ENCODE results near the gene NR6A1. TPM values are rescaled to one million over a fixed set of nuclear protein-coding genes. Genes with fewer than 3 reads are reported as not detected.

The NR6A1 gene
- total RNA-seq, 1 donor from 2014 or later: 0.81 TPM

DNA sequence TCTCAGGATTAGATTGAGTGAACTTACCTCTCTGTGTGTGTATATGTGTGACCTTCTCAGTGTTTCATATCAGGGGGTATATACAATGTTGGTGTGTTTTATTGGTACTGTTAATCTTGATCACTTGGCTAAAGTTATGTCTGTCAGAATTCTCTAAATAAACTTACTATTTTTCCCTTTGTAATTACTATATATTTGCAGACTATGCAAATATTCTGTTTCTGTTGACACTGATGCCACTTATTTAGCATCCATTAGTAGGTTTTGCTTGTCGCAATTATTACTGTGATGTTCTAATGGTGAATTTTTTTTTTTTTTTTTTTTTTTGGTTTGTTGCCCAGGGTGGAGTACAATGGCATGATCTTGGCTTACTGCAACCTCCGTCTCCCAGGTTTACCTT, 221.0 kb downstream of the NR6A1 start:
- intact Hi-C loops (cut with micrococcal nuclease): no loop called here

DNA sequence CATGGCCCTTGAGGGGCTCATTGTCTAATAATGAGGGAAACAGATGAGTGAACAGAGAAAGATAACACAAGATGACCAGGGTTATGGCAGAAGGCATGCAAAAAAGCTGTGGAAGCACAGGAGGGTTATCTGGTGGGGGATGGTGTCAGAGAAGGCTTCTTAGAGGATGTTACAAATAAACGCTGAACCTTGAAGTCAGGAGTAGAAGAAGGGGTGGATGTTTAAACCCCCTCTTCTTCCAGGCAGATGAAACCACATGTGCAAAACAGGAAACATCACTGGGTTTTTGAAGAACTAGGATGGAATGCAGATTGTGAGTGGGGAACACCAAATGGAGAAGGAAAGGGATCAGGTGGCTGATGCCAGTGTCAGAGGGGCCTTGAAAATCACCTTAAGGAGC, 222.1 kb downstream of the NR6A1 start:
- intact Hi-C loops (cut with micrococcal nuclease): no loop called here

DNA sequence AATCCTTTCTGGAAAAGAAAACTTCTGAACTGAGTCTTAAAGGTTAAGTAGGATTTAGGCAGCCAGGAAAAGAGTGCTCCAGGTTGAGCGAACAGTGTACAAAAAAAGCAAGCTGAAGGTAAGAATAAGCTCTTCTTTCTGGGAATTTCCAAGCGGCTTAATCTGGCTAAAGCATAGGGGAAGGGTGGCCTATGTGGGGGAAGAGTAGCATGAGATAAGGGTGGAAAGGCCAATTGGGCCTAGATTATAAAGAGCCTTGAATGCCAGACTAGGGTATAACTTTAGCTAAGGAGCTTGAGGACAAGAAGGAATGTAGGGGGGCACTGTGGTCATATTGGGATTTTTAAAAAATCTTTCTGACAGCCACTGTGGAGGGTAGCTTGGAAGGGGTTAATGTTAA, 226.6 kb downstream of the NR6A1 start:
- intact Hi-C loops (cut with micrococcal nuclease): no loop called here

DNA sequence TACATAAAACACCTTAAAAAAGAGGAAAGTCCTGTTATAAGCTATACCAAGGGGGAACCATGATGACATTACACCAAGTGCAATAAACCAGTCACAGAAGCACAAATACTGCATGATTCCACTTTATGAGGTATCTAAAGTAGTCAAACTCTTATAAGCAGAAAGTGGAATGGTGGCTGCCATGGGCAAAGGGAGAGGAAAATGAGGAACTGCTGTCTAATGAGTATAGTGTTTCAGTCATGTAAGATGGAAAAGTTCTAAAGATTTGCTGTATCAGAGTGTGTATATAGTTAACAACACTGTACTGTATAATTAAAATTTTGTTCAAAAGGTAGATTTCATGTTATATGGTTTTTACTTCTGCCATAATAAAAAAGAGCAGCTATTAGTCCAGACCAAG, 229.3 kb downstream of the NR6A1 start:
- intact Hi-C loops (cut with micrococcal nuclease): no loop called here

DNA sequence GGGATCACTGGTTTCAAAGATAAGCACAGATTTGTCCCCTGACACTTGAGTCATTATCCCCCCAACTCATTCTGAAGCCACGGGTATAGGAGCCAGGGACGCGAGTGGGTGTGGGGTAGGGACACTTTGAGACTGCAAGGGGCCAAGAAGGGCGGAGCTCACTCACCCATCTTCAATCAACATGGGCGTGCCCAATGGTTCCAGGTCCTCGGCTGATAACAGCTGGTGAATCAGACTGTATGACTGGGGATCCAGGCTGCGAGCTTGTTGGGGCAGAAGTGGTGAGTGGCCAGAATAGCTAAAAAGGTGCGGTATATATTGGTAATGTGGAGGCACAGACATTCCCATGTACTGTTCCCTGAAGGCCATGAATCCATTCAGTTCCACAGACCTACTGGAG, 233.2 kb downstream of the NR6A1 start:
- intact Hi-C loops (cut with micrococcal nuclease): loop anchor here (2.0 kb wide), 1 partner anchor 411 kb away; no protein-coding TSS in a partner anchor

DNA sequence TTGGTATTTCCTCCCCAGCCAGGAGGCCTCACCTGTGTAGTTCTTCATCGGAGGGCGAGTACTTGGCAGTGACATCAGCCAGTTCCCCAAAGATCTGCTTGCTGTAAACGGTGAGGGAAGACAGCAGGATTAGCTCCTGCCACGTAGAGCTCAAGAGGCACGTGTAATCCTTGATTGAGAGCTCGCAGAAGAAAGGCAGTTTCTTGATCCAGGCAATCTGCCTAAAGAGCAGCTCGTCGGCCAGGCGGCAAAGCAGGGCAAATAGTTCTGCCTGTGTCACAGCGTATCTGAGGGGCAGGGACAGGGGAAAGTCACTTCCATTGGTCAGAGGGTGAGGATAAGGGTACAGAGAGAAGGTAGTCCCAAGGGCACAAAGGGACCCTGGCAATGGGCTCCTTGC, 235.3 kb downstream of the NR6A1 start:
- intact Hi-C loops (cut with micrococcal nuclease): loop anchor here (1.0 to 2.0 kb wide), 2 partner anchors 117 to 409 kb away; no protein-coding TSS in a partner anchor

DNA sequence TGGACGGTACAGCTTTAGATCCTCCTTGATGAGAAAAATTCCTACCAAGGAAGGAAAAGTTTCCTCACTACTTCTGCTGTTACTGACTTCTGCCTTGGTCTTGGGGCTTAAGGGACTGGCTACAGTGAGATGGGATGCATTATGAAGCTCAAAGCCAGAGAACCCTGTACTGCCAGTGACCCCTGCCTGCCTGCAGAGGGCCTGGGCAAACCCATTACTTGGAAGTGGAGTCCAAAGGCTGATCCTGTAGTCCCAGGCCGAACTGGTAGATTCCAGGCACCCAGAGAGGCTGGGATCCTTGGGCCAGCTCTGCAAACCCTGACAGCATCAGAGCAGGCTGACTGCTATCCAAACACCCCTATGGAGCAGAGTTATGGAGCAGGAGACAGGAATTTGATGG, 238.2 kb downstream of the NR6A1 start:
- intact Hi-C loops (cut with micrococcal nuclease): no loop called here

DNA sequence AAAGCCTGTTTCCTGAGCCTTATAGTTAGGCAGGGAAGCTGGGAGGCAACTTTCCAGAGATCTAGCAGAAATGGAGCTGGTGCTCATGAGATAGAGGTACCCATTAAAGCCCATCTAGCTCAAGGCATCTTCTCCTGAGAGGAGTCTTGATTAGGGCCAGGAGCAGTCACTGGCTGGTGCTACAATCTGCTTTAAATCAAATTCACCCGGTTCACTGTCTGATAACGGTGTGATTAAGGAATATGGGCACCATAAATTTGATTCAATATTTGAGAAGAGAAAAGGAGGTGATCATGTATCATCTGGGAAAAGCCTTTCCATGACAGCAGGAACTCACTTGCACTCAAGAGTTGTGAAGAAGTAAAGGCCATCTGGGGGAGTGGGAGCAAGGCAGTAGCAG, 240.0 kb downstream of the NR6A1 start:
- intact Hi-C loops (cut with micrococcal nuclease): no loop called here

DNA sequence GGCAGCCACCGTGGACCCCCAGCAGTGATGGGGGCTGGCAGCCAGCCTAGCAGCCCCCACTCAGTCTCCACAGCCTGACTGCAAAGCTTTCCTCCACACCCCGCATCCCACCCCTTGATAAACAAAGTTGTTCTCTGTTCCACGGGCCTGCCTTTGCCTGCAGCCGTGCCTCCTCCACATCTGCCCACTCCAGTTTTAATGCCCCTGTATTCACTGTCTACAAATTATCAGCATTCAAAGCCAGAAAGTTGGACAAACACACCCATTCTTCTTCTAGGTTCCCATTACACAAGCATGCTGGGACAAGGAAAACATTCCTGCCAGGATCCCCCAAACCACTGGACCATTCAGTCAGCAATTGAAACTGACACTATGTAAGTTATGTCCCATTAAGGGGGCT, 240.9 kb downstream of the NR6A1 start:
- intact Hi-C loops (cut with micrococcal nuclease): no loop called here

DNA sequence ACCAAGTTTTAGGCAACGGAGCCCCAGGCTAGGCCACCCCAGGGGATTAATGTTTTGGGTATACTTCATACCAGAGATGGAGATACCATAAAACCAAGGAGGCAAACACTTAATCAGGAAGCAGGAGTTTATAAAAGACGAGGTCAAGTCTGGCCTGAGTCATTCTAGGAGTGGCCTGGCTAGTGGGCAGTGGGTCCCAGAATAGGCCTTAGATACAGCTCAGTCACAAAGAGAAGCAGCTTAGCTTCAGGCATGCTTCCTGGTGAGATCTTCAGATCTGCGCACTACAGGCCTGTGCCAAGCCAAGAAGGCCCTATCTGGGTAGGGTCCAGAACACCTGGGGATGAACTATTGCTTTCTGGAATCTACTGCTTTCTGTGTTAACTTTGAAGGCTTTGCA, 243.3 kb downstream of the NR6A1 start:
- intact Hi-C loops (cut with micrococcal nuclease): no loop called here

DNA sequence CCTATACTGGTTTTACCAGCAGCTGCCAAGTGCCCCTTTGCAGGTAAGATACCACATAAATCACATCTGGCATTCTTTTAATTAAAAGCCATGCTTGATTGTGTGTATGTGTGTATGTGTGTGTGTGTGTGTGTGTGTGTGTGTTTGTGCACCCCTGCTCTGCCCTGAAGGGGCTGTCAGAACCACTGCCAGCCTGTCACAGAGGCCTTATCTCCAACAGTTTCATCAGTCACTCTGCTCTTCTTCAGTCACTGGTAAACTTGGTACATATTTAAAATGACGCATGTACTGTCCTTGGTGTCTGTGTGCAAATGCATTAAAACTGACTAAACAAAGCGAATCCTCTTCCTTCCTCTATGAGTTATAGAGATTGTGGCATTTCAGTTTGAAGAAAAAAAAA, 244.9 kb downstream of the NR6A1 start:
- intact Hi-C loops (cut with micrococcal nuclease): no loop called here

DNA sequence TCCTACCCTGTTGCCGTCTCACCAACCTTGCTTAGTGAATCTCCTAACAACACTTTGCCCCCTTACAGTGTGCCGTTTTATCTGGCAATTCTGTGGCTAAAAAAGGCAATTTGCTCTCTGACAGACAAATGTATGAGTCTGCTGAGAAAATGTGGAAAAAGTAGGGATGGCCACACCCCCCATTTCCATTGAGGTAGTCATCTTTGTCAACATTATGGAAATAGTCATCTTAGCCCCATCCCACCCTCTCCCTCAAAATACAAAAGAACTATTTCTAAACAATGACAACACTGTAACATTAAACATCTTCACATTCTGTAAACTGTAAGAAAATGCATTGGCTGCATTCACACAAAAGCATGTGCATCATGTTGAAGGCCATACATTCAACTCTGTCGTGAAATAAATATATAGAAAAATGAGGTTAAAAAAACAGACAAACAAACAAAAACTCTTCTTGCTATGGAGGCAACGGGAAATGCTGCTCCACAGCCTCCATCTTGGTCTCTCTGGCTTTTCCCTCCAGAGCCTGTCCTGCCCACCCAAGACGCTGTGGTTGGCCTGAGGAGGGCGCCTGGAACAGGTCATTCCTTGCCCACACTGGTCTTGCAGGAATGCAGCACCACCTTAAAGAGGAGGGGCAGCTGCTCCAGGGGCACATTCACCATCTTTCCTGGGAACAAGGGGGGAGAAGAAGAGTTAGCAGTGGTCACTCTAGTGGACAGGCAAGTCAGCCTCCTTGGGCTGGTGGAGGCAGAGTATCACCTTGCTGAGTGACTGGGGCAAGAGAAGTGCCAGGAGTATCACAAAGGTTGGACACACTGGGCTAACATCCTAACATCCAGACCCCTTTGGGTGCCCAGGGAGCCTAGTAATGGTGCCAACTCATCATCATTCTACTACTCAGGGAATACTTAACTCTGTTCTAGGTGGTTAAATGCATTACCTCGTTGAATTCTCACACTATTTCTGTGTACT, 248.7 kb downstream of the NR6A1 start:
- intact Hi-C loops (cut with micrococcal nuclease): no loop called here

DNA sequence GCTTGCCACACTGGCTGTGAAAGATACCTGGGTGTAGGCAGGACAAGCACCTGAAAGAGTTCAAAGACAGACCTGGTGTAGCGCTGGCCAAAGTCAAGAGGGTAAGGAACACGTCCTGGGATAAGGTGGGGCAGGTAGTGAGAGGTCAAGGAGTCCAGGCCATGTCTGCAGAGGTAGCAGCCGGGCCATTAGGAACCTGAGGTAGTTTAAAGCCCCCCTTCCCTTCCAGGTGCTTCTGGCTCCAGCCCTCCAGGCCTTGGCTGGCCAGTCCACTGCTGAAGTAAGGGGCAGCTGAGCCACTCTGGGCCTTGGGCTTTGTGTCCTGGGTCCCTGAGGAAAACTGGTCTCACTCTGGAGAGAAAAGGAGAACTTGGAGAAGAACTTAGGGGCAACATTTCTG, 250.0 kb downstream of the NR6A1 start:
- intact Hi-C loops (cut with micrococcal nuclease): no loop called here

DNA sequence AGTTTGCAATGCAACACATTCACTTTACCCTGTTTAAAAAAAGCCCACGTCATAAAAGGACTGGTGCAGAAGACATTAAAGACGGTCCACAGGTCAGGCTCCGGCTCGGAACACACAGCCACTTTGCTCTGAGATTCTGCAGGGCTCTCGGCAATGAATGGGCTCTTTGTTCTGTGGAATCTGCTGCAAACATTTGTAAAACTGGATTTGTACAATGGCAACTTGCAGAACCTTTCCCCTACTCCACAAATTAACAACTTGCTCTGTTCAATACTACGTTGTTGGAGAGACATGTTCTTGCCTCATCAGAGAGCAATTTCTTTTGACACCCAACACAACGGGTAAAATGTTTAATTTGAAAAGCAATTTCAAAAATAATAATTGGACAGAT, 250.9 kb downstream of the NR6A1 start:
- intact Hi-C loops (cut with micrococcal nuclease): no loop called here

DNA sequence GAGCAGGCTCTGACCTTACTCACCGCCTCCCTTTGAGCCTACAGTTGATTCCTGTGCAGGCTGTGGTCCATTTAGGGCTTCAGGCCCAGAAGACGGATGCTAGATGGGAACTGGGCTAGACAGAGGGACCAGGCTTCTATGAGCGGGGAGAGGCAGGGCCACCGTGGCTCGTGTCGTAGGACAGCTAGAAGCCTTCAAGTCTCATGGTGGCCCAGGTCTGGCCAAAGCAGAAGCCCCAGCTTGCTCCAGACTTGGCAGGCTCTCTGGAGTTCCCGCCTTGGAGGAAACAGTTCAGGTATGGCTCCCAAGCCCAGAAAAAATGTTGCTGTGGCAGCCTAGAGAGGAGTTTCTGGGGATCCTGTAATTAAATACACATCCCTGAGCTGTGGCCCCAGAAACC, 253.0 kb downstream of the NR6A1 start:
- intact Hi-C loops (cut with micrococcal nuclease): no loop called here

DNA sequence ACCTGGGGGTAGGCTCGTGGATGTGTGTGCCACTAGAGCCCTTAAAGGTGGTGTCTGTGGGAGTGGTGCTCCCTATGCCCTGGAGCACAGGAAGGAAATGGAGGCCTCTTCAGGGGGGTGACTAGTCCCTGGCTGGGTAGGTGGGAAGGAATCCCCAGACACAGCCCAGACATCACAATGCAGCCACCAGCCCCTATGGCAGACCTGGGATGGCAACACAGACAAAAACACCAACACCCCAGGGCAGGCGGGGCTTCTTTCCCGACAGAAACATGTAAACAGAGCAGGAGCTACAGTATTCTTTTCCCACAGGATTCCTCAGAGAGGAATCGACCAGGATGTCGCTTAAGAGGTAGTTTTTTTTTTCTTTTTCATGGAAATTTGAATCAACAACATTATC, 253.5 kb downstream of the NR6A1 start:
- intact Hi-C loops (cut with micrococcal nuclease): no loop called here

DNA sequence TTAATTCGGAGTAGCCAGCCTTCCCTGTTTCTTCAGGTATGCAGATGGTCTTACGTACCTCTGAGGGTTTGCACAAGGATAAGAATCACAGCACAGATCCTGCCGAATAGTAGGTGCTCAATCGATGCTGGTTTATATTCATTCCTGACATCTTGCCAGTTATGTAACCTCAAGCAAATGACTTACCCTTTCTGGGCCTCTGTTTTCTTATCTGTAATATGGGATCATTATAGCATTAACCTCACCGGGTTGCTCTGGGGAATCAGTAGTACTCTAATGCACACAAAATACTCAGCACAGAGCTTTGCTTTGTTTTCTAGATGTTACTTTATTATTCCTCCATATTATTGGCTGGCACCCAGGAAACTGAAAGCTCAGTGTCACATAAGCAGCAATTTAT, 256.2 kb downstream of the NR6A1 start:
- intact Hi-C loops (cut with micrococcal nuclease): no loop called here

DNA sequence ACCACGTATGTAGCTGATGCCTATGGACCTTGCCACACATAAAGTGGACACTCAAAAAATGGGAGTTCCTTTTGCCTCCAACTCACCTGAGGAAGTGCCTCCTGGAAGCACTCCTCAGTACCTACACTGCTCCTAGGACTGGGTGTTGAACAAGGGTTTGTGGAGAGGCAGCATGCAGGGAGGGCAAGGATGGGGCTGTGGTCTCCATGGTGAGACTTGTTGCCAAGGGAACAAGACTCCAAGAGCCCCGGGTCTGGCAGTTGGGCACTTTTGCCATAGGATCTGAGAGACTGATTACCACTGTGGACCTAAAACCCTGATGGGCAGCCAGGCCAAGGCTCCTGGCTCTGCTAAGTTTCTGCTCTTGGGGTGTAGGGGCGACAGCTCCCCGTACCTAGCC, 257.0 kb downstream of the NR6A1 start:
- intact Hi-C loops (cut with micrococcal nuclease): no loop called here

DNA sequence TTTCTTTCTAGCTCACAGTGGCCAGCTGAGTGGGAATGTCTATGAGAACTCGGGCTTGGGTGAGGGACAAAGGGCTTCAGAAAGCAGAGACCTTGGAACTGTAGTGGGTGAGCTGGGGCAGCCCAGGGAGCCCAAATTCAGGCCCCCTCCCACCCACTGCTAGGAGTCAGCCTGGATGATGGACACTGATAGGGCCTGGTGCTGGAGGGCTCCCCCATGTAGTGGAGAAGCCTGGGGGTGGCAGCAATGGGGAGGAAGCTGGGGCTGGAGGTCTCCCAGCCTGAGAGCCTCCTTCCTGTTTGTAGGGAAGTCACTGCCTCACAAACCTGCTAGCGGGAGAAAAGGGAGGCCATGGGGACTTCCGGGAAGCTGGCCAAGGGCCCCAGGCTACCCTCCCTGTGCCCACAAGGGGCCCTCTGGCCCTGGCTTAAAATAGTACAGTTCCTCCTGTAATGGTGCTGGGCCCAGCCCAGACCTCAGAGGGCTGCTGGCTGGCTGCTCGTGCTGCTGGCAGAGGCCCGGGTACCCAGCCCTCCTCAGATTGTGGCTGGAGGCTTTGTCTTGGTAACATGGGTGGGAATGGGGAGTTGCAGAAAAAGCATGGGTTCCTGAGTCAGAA, 257.6 kb downstream of the NR6A1 start:
- intact Hi-C loops (cut with micrococcal nuclease): no loop called here

DNA sequence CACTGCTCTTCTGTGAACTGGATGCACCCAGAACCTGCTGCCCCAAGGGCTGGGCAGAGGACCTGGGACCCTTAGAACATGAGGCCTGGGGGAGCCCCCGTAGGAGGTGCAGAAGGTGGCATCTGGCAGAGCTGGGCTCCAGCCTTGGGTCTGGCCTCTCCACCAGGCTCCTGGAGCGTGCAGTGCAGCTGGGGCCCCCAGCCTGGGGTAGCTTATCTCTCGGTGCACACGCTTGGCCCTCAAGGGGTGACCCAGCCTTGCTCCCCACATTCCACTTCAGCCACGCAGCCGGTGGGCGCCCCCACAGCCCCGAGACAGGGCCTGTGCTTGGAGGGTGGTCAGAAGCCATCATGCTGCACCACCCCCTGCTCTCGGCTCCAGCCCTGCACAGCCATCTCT, 258.3 kb downstream of the NR6A1 start:
- intact Hi-C loops (cut with micrococcal nuclease): no loop called here

DNA sequence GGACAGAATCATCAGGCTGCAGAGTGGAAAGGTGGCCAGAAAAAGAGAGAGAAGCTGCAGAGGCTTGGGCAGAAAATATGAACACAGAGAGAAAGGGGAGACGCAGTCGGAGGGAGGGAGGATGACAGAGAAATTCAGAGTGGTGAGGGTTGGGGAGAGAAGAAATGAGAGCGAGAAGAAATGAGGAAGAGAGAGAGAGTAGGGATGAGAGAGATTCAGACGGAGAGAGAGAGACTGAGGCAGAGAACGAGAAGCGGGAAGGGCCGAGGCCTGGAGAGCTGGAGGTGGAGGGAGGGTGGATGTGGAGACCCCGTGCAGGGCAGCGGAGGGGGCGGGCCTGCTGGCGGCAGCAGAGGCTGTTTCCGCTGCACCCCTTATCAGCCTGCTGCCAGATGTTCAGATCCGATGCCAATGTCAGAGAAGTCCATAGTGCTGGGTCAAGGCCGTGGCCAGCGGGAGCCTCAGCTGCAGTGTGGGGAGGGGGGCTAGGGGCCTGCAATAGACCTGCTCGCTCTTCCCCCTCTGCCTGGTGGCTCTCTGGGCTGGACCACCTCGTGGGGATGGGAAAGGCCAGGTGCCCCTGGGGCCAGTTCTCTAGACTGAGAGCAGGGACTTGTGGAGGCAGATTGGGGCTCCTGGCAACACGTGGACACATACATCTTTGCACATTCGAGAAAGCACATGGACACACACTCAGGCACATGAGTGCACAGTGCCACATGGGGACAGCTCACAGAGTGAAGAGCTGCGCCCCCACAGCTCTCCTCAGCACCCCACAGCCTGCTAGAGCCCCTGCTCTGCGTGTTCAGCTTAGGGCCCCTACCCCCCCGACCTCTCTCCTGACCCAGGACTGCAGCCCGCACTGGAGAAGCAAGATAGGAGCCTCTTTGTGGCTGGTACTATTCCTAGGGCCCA, 259.0 kb downstream of the NR6A1 start:
- intact Hi-C loops (cut with micrococcal nuclease): no loop called here

DNA sequence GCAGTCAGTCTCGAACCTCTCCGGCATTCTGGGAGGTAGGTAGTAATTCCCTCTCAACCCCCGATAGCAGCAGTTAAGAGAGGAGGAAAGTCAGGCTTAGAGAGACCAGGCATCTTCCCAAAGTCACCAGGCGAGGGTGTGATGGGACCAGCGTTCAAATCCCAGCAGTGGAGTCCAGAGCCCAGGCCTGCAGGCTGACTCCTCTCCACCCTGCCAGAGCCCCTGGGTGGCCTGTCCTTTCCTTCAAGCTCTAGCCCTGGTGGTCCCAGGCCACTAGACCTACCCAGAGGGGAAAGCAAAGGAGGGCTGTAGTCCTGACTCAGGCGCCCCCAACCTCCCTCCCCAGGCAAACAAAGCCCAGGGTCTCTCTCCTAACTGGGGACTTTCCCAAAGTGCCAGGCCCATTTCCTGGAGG, 259.7 kb downstream of the NR6A1 start:
- intact Hi-C loops (cut with micrococcal nuclease): no loop called here

Measured in T-helper 1 cell treated with Interleukin-12 subunit alpha and Interleukin-12 subunit beta and Interleukin-4 antibody, amounts not matched to agents 30 ng/mL and 1 ng/mL, for 36 hours (primary cell).